Loucy (cell line): Measurements from ENCODE around the gene ATXN7L3B.

Experiments used
- H2AFZ ChIP-seq: fragments of 200-600 bp; sonication (generic); 2 replicates; pipeline ENCODE4 v1.6.0; 2016; ENCODE audit warnings: antibody characterized with exemption, mild to moderate bottlenecking, low read length, moderate library complexity
- H3F3A ChIP-seq: fragments of 200-600 bp; 2 replicates; pipeline ENCODE4 v1.6.0; 2016; ENCODE audit warnings: antibody characterized with exemption, low read depth, mild to moderate bottlenecking
- H3K27me3 ChIP-seq: fragments of 200-600 bp; sonication (generic); 2 replicates; pipeline ENCODE4 v1.6.1; 2014; ENCODE audit warnings: low read length, mild to moderate bottlenecking; ENCODE audit not compliant: insufficient read depth, poor library complexity, severe bottlenecking
- H3K36me3 ChIP-seq: fragments of 200-600 bp; sonication (generic); 2 replicates; pipeline ENCODE4 v1.6.1; 2016; ENCODE audit warnings: low read length; ENCODE audit not compliant: insufficient read depth
- H3K4me1 ChIP-seq: fragments of 200-600 bp; sonication (generic); 2 replicates; pipeline ENCODE4 v1.5.1; 2014; ENCODE audit warnings: low read length, mild to moderate bottlenecking; ENCODE audit not compliant: insufficient read depth, poor library complexity, severe bottlenecking
- H3K4me2 ChIP-seq: fragments of 200-600 bp; sonication (generic); 2 replicates; pipeline ENCODE4 v1.6.0; 2014; ENCODE audit warnings: antibody characterized with exemption, low read length, low read depth, mild to moderate bottlenecking; ENCODE audit not compliant: poor library complexity, severe bottlenecking
- H3K4me3 ChIP-seq: fragments of 200-600 bp; sonication (generic); 2 replicates; pipeline ENCODE4 v1.5.1; 2014; ENCODE audit warnings: low read length, mild to moderate bottlenecking, mixed read lengths; ENCODE audit not compliant: poor library complexity, severe bottlenecking
- H3K79me2 ChIP-seq: fragments of 200-600 bp; sonication (generic); 2 replicates; pipeline ENCODE4 v1.6.1; 2014; ENCODE audit warnings: low read length; ENCODE audit not compliant: insufficient read depth
- H3K9ac ChIP-seq: fragments of 200-600 bp; sonication (generic); 2 replicates; pipeline ENCODE4 v1.6.0; 2014; ENCODE audit warnings: mild to moderate bottlenecking, low read depth, low read length, moderate library complexity; ENCODE audit not compliant: poor library complexity, severe bottlenecking
- H3K9me2 ChIP-seq: fragments of 200-600 bp; sonication (generic); replicated peaks from 2 replicates; pipeline ENCODE4 v1.6.1; 2016; ENCODE audit warnings: low read depth, low read length, mixed read lengths
- H3K9me3 ChIP-seq: fragments of 200-600 bp; sonication (generic); 2 replicates; pipeline ENCODE4 v1.6.1; 2014; ENCODE audit warnings: mild to moderate bottlenecking, antibody characterized with exemption, low read length, low read depth; ENCODE audit not compliant: insufficient read depth
- H4K20me1 ChIP-seq: fragments of 200-600 bp; sonication (generic); 2 replicates; pipeline ENCODE4 v1.6.0; 2014; ENCODE audit warnings: antibody characterized with exemption, low read length, mild to moderate bottlenecking; ENCODE audit not compliant: insufficient read depth, poor library complexity, severe bottlenecking
- CTCF ChIP-seq: fragments of 200-600 bp; sonication (generic); conservative IDR thresholded peaks from 2 replicates; pipeline ENCODE4 v1.5.1; 2014; ENCODE audit warnings: mild to moderate bottlenecking, antibody characterized with exemption, low read length
- EZH2phosphoT487 ChIP-seq: fragments of 200-600 bp; IDR thresholded peaks from 2 replicates; pipeline ENCODE4 v1.6.1; 2018; ENCODE audit warnings: antibody characterized with exemption, mild to moderate bottlenecking, moderate library complexity, borderline replicate concordance

Gene ATXN7L3B

GRCh38 chr12:74537707-74538385 lies at the start of gene ATXN7L3B:
Gene ATXN7L3B (plus strand): TSS chr12:74537835. CDS start chr12:74538113, 278 bp downstream.
- peak within 1 kb of the TSS; percentile 98 for H3K4me2 ChIP-seq
- no peaks in the 10 kb centered on the region for H3K9me2 ChIP-seq
- 0 out of 2 replicates have a peak, but pooled peaks cover 7% of the 10 kb centered on the region for H3K36me3 ChIP-seq
- peaks cover 52% of the 10 kb centered on the region for H3K79me2 ChIP-seq
- no peak for TF ChIP-seq EZH2phosphoT487
- no peak for TF ChIP-seq CTCF
- H3F3A ChIP-seq, result peaks cover 3% of the 10 kb centered on the region; the same call in 1 of the 2 replicates
- peak within 1 kb of the TSS; percentile 99 for H2AFZ ChIP-seq
- H3K9me3 ChIP-seq, result no peaks in the 10 kb centered on the region
- peaks cover 48% of the 10 kb centered on the region for H4K20me1 ChIP-seq
- no peaks in the 10 kb centered on the region for H3K27me3 ChIP-seq
- H3K4me3 ChIP-seq, result peak within 1 kb of the TSS; percentile 95
- H3K9ac ChIP-seq, result peak within 1 kb of the TSS; percentile 98
- peaks cover 38% of the 10 kb centered on the region for H3K4me1 ChIP-seq

- H3K4me3 ChIP-seq, result no peak overlapping the region
- TF ChIP-seq EZH2phosphoT487 (no peak), CTCF (no peak)
- H3K9me2 ChIP-seq, result no peaks in the 10 kb centered on the region
- no peaks in the 10 kb centered on the region for H4K20me1 ChIP-seq
- H3K4me2 ChIP-seq, result no peak overlapping the region
- H3K9ac ChIP-seq, result no peak overlapping the region
- H3K27me3 ChIP-seq, result no peaks in the 10 kb centered on the region
- peaks cover 49% of the 10 kb centered on the region for H3K4me1 ChIP-seq
- H3K9me3 ChIP-seq, result no peaks in the 10 kb centered on the region
- H2AFZ ChIP-seq, result no peak overlapping the region
- H3F3A ChIP-seq, result peaks cover 3% of the 10 kb centered on the region; the same call in 1 of the 2 replicates
- H3K79me2 ChIP-seq, result no peaks in the 10 kb centered on the region
- no peaks in the 10 kb centered on the region for H3K36me3 ChIP-seq
Observed at GRCh38 chr12:74488134-74488533, 49.5 kb upstream of the ATXN7L3B start.

- Histone ChIP-seq H2AFZ (peak overlapping the region; percentile 90), H3K9me2 (no peaks in the 10 kb centered on the region), H3K4me3 (no peak overlapping the region), H3K27me3 (no peaks in the 10 kb centered on the region), H3K4me2 (peak overlapping the region; percentile 75), H3K36me3 (no peaks in the 10 kb centered on the region), H3K79me2 (no peaks in the 10 kb centered on the region), H3K9ac (no peak overlapping the region), H3K4me1 (peaks cover 40% of the 10 kb centered on the region), H4K20me1 (no peaks in the 10 kb centered on the region), H3K9me3 (no peaks in the 10 kb centered on the region), H3F3A (peaks cover 3% of the 10 kb centered on the region; the same call in 1 of the 2 replicates)
- TF ChIP-seq CTCF, result no peak
- TF ChIP-seq EZH2phosphoT487, result no peak
Observed at GRCh38 chr12:74489543-74489942, 48.1 kb upstream of the ATXN7L3B start.
